NCI-H2029 treated with DMSO at 0.1 percent for 48 hours (cell line): Measurements from ENCODE around the gene TTC12.
"Not testable (repeated sequence)": the region's sequence is repeated elsewhere in the genome, so short reads cannot be mapped to it uniquely, and the experiment has no call there.

Source experiments
- DNase-seq: peaks from one replicate; lab custom pipeline; 2025; lab: John Stamatoyannopoulos, UW

TTC12 gene

GRCh38 chr11:113286009-113286408 is 28.4 kb upstream of the TTC12 start:
- no peak for DNase-seq

GRCh38 chr11:113286509-113287497 is 27.6 kb upstream of the TTC12 start:
- DNase-seq: no peak

GRCh38 chr11:113287801-113288200 is 26.6 kb upstream of the TTC12 start:
- no peak for DNase-seq

GRCh38 chr11:113288286-113288863 is 26.0 kb upstream of the TTC12 start:
- DNase-seq: no peak

GRCh38 chr11:113289431-113290187 is 24.8 kb upstream of the TTC12 start:
- peak; percentile 11 for DNase-seq

- no peak for DNase-seq
Observed at GRCh38 chr11:113293936-113294335, 20.4 kb upstream of the TTC12 start.

- DNase-seq: no peak
Observed at GRCh38 chr11:113295993-113296392, 18.4 kb upstream of the TTC12 start.

GRCh38 chr11:113296447-113297205 is 17.8 kb upstream of the TTC12 start:
- DNase-seq: no peak

GRCh38 chr11:113298496-113298895 is 15.9 kb upstream of the TTC12 start:
- DNase-seq: not testable (repeated sequence)

- no peak for DNase-seq
Observed at GRCh38 chr11:113304916-113305315, 9.5 kb upstream of the TTC12 start.

GRCh38 chr11:113305440-113306336 is 8.7 kb upstream of the TTC12 start:
- DNase-seq: peak; percentile 48

GRCh38 chr11:113308601-113309000 is 5.8 kb upstream of the TTC12 start:
- DNase-seq: no peak

GRCh38 chr11:113311536-113311935 is 2.8 kb upstream of the TTC12 start:
- no peak for DNase-seq

GRCh38 chr11:113313601-113314000 is 782 bp upstream of the TTC12 start:
- no peak for DNase-seq

- DNase-seq: no peak
Observed at GRCh38 chr11:113314065-113314388, 356 bp upstream of the TTC12 start.

- no peak for DNase-seq
Observed at GRCh38 chr11:113315811-113316210, 1.4 kb downstream of the TTC12 start.

- no peak for DNase-seq
Observed at GRCh38 chr11:113316256-113316655, 1.9 kb downstream of the TTC12 start.

GRCh38 chr11:113317339-113317738 is 3.0 kb downstream of the TTC12 start:
- peak; percentile 91 for DNase-seq

GRCh38 chr11:113319085-113319484 is 4.7 kb downstream of the TTC12 start:
- no peak for DNase-seq

GRCh38 chr11:113322158-113322557 is 7.8 kb downstream of the TTC12 start:
- DNase-seq: no peak

- no peak for DNase-seq
Observed at GRCh38 chr11:113324250-113324649, 9.9 kb downstream of the TTC12 start.
